ENCODE measurements around the gene LIMA1.

Gene LIMA1

GRCh38 chr12:50201987-50202521, 81.3 kb downstream of the LIMA1 start:
- Histone ChIP-seq H3K9me2 (replicated peaks; ENCODE audit: control insufficient read depth, low read length) (no peaks in the 10 kb centered on the region), H3K4me2 (ENCODE audit: low read length) (no peak overlapping the region), H3K36me3 (ENCODE audit: control insufficient read depth, low read length) (peaks cover 53% of the 10 kb centered on the region), H3K79me2 (ENCODE audit: control insufficient read depth, low read length) (peaks cover 4% of the 10 kb centered on the region; the same call in 1 of the 2 replicates), H3K4me1 (ENCODE audit: control insufficient read depth, low read length) (peaks cover under 1% of the 10 kb centered on the region; the same call in 1 of the 2 replicates), H3F3A (ENCODE audit: control insufficient read depth, insufficient read depth) (peaks cover 5% of the 10 kb centered on the region; the same call in 1 of the 2 replicates), H4K20me1 (ENCODE audit: control insufficient read depth, insufficient read depth, low read depth, low read length) (no peaks in the 10 kb centered on the region), H3K4me3 (ENCODE audit: low read length) (no peak overlapping the region), H3K9me3 (ENCODE audit: control insufficient read depth, insufficient read depth, low read length) (no peaks in the 10 kb centered on the region), H3K27ac (ENCODE audit: low read depth, low read length) (no peak overlapping the region), H3K27me3 (ENCODE audit: control insufficient read depth, low read length) (no peaks in the 10 kb centered on the region)
- no peak for TF ChIP-seq EZH2phosphoT487 (IDR thresholded peaks at IDR 0.05; ENCODE audit: borderline replicate concordance, low read length)
- TF ChIP-seq, protein P1, sequence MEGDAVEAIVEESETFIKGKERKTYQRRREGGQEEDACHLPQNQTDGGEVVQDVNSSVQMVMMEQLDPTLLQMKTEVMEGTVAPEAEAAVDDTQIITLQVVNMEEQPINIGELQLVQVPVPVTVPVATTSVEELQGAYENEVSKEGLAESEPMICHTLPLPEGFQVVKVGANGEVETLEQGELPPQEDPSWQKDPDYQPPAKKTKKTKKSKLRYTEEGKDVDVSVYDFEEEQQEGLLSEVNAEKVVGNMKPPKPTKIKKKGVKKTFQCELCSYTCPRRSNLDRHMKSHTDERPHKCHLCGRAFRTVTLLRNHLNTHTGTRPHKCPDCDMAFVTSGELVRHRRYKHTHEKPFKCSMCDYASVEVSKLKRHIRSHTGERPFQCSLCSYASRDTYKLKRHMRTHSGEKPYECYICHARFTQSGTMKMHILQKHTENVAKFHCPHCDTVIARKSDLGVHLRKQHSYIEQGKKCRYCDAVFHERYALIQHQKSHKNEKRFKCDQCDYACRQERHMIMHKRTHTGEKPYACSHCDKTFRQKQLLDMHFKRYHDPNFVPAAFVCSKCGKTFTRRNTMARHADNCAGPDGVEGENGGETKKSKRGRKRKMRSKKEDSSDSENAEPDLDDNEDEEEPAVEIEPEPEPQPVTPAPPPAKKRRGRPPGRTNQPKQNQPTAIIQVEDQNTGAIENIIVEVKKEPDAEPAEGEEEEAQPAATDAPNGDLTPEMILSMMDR (IDR thresholded peaks at IDR 0.05; ENCODE audit: low read depth, low read length, poor library complexity, severe bottlenecking) = no peak

DNA sequence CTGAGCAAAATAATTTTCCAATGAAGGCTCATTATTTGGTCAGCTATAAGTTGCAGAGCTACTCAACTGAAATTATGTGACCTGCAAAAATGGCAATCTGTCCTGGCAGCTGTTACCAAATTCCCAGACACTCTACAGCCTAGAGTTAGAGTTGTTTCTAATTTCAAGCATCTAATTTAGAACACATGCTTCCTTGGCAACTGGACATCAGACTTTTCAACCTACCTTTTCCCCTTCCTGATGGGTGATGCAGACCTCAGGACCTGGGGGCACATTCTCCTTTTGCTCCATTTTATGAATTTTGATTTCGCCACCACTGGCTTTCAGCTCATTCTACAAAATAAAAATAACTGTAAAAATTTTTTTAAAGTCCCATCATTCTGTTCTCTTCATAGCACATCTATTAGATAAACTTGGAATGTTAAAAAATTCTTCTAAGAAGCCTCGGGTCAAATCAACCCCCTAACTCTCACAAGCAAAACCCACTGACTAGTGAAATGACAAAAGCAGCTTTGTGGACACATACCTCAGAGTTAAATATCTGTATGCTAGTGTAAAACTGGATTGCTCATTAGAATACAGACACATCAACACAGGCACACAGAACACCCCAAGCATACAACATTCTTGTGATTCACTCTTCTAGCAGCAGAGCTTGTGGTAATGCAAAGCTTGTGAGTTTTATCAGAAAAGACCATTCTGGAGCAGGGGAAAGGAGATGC, 82.6 kb downstream of the LIMA1 start:
- Histone ChIP-seq H3K9me2 (replicated peaks; ENCODE audit: control insufficient read depth, low read length) (no peaks in the 10 kb centered on the region), H3K4me1 (ENCODE audit: control insufficient read depth, low read length) (no peaks in the 10 kb centered on the region), H3K4me2 (ENCODE audit: low read length) (no peak overlapping the region), H3K36me3 (ENCODE audit: control insufficient read depth, low read length) (peaks cover 52% of the 10 kb centered on the region), H3K4me3 (ENCODE audit: low read length) (no peak overlapping the region), H3K79me2 (ENCODE audit: control insufficient read depth, low read length) (no peaks in the 10 kb centered on the region), H3K9me3 (ENCODE audit: control insufficient read depth, insufficient read depth, low read length) (no peaks in the 10 kb centered on the region), H4K20me1 (ENCODE audit: control insufficient read depth, insufficient read depth, low read depth, low read length) (no peaks in the 10 kb centered on the region), H3K27me3 (ENCODE audit: control insufficient read depth, low read length) (no peaks in the 10 kb centered on the region), H3K27ac (ENCODE audit: low read depth, low read length) (no peak overlapping the region), H3F3A (ENCODE audit: control insufficient read depth, insufficient read depth) (peaks cover 2% of the 10 kb centered on the region; the same call in 1 of the 2 replicates)
- TF ChIP-seq, protein P1 (IDR thresholded peaks at IDR 0.05; ENCODE audit: low read depth, low read length, poor library complexity, severe bottlenecking) = no peak
- no peak for TF ChIP-seq EZH2phosphoT487 (IDR thresholded peaks at IDR 0.05; ENCODE audit: borderline replicate concordance, low read length)

GRCh38 chr12:50198829-50199228, 84.5 kb downstream of the LIMA1 start:
- H3K9me3 ChIP-seq (ENCODE audit: control insufficient read depth, insufficient read depth, low read length) = no peaks in the 10 kb centered on the region
- H3K9me2 ChIP-seq (replicated peaks; ENCODE audit: control insufficient read depth, low read length) = no peaks in the 10 kb centered on the region
- H3K36me3 ChIP-seq (ENCODE audit: control insufficient read depth, low read length) = peaks cover 42% of the 10 kb centered on the region
- H3K4me1 ChIP-seq (ENCODE audit: control insufficient read depth, low read length) = no peaks in the 10 kb centered on the region
- H3K27me3 ChIP-seq (ENCODE audit: control insufficient read depth, low read length) = no peaks in the 10 kb centered on the region
- H3K79me2 ChIP-seq (ENCODE audit: control insufficient read depth, low read length) = no peaks in the 10 kb centered on the region
- H4K20me1 ChIP-seq (ENCODE audit: control insufficient read depth, insufficient read depth, low read depth, low read length) = no peaks in the 10 kb centered on the region
- H3K4me2 ChIP-seq (ENCODE audit: low read length) = no peak overlapping the region
- TF ChIP-seq, protein P1 (IDR thresholded peaks at IDR 0.05; ENCODE audit: low read depth, low read length, poor library complexity, severe bottlenecking) = no peak
- no peak for TF ChIP-seq EZH2phosphoT487 (IDR thresholded peaks at IDR 0.05; ENCODE audit: borderline replicate concordance, low read length)
- no peak overlapping the region for H3K27ac ChIP-seq (ENCODE audit: low read depth, low read length)
- H3F3A ChIP-seq (ENCODE audit: control insufficient read depth, insufficient read depth) = peaks cover 2% of the 10 kb centered on the region; the same call in 1 of the 2 replicates
- no peak overlapping the region for H3K4me3 ChIP-seq (ENCODE audit: low read length)
